A673 (cell line): ENCODE data around the gene MBD3. TPM values are rescaled to one million over a fixed set of nuclear protein-coding genes. Genes with fewer than 3 reads are reported as not detected.

Experiments used
- BruUV-seq: library from RNA; stranded (reverse); fragments of 400-500 nt; replicated peaks from 2 replicates; lab custom pipeline; 2021; lab: Mats Ljungman, UMichigan
- CTCF ChIA-PET: fragments of 300-600 bp; sonication (Branson Sonifier 250); formaldehyde crosslinking; loops from one replicate; lab custom pipeline; 2022; ENCODE audit warnings: antibody characterized with exemption; lab: Charles Lee
- POLR2A ChIA-PET: fragments of 300-600 bp; sonication (Branson Sonifier 250); formaldehyde crosslinking; loops from one replicate; lab custom pipeline; 2022; ENCODE audit warnings: antibody characterized with exemption; ENCODE audit not compliant: low non-redundant PET; lab: Charles Lee
- DNase-seq: peaks from one replicate; pipeline ENCODE4 v3.0.0-alpha.2; 2015; ENCODE audit warnings: low spot score
- H3K27ac ChIP-seq: fragments of 200-600 bp; sonication (generic); 2 replicates; pipeline ENCODE4 v1.5.1; 2016; ENCODE audit warnings: mixed run types, low read depth, mild to moderate bottlenecking, mixed read lengths, antibody characterized with exemption, low read length; ENCODE audit not compliant: poor library complexity, severe bottlenecking
- H3K27me3 ChIP-seq: fragments of 200-600 bp; sonication (generic); replicated peaks from 2 replicates; pipeline ENCODE4 v1.6.1; 2017; ENCODE audit warnings: mixed run types, low read depth, mild to moderate bottlenecking, mixed read lengths, antibody characterized with exemption, low read length; ENCODE audit not compliant: insufficient read depth, poor library complexity
- H3K36me3 ChIP-seq: fragments of 200-600 bp; sonication (generic); 2 replicates; pipeline ENCODE4 v1.6.1; 2016; ENCODE audit warnings: mixed run types, mild to moderate bottlenecking, mixed read lengths, antibody characterized with exemption, low read length; ENCODE audit not compliant: insufficient read depth, poor library complexity, severe bottlenecking
- H3K4me1 ChIP-seq: fragments of 200-600 bp; sonication (generic); 2 replicates; pipeline ENCODE4 v1.6.1; 2017; ENCODE audit warnings: mixed run types, mild to moderate bottlenecking, mixed read lengths, antibody characterized with exemption, low read length; ENCODE audit not compliant: insufficient read depth, poor library complexity, severe bottlenecking
- H3K4me3 ChIP-seq: fragments of 200-600 bp; sonication (generic); 2 replicates; pipeline ENCODE4 v1.5.1; 2016; ENCODE audit warnings: low read depth, mixed run types, mild to moderate bottlenecking, mixed read lengths, low read length; ENCODE audit not compliant: poor library complexity, severe bottlenecking
- H3K9me3 ChIP-seq: fragments of 200-600 bp; sonication (generic); 2 replicates; pipeline ENCODE4 v1.6.1; 2016; ENCODE audit warnings: mixed run types, low read depth, mild to moderate bottlenecking, mixed read lengths, antibody characterized with exemption, low read length; ENCODE audit not compliant: poor library complexity, severe bottlenecking
- EZH2 ChIP-seq: fragments of 200-600 bp; sonication (generic); IDR thresholded peaks from 2 replicates; pipeline ENCODE4 v1.6.1; 2017; ENCODE audit warnings: borderline replicate concordance, low read depth, mild to moderate bottlenecking, mixed read lengths, antibody characterized with exemption, low read length; ENCODE audit not compliant: poor library complexity, severe bottlenecking
- intact Hi-C: fragments of 100-400 bp; cut with micrococcal nuclease; formaldehyde crosslinking; loops from one replicate; pipeline ENCODE4 v1.10.0; 2022; ENCODE audit not compliant: unreplicated experiment
- total RNA-seq: library from RNA; stranded (reverse); gene quantifications from 2 replicates; pipeline ENCODE4 v1.2.3, GENCODE V29; 2021
- TF ChIP-seq, protein P1 (sequence below): fragments of 300-800, 200-600 bp; sonication (generic); conservative IDR thresholded peaks from 2 replicates; pipeline ENCODE4 v1.5.1; 2017; ENCODE audit warnings: low read depth, mild to moderate bottlenecking, antibody characterized with exemption, low read length, moderate library complexity, mixed read lengths

Gene MBD3
- total RNA-seq, 1 experiment from 2014 or later: 138 TPM

DNA sequence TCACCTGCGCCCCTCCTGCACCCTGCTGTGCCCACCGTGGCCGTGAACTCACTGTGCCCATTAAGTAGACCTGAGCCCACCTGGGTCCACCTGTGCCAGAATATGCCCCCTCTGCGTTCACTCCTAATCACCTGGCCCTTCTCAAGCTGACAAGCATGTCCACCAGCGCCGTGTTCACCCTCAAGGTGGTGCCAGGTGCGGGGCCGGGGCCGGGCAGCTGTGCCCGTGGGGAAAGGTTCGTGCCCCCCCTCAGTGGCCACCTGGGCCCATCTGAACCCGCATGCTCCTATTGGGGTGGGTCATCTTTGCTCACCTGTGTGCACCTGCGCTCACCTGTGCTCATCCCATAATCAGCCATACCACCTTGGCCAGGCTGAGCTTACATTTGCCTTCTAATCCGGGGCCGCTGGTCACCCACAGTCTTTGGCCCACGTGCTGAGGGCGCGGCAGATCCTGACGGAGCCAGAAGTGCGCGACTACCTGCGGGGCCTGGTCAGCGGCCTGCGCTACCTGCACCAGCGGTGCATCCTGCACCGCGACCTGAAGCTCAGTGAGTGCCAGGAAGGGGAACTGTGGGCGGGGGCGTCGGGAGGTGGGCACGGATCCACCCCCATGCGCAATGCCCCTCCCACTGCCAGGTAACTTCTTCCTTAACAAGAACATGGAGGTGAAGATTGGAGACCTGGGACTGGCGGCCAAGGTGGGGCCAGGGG is 66.4 kb downstream of the MBD3 start:
- Histone ChIP-seq H3K27me3 (peaks cover 28% of the 10 kb centered on the region), H3K9me3 (no peaks in the 10 kb centered on the region), H3K36me3 (no peaks in the 10 kb centered on the region), H3K4me3 (no peak overlapping the region), H3K27ac (no peak overlapping the region), H3K4me1 (peaks cover 4% of the 10 kb centered on the region)
- no peak for DNase-seq
- ChIA-PET CTCF (interaction anchor here (0.5 kb wide), 1 partner anchor 1055 kb away, joined by 5 read pairs; no protein-coding TSS in a partner anchor), POLR2A (no interaction called here)
- TF ChIP-seq, protein P1, sequence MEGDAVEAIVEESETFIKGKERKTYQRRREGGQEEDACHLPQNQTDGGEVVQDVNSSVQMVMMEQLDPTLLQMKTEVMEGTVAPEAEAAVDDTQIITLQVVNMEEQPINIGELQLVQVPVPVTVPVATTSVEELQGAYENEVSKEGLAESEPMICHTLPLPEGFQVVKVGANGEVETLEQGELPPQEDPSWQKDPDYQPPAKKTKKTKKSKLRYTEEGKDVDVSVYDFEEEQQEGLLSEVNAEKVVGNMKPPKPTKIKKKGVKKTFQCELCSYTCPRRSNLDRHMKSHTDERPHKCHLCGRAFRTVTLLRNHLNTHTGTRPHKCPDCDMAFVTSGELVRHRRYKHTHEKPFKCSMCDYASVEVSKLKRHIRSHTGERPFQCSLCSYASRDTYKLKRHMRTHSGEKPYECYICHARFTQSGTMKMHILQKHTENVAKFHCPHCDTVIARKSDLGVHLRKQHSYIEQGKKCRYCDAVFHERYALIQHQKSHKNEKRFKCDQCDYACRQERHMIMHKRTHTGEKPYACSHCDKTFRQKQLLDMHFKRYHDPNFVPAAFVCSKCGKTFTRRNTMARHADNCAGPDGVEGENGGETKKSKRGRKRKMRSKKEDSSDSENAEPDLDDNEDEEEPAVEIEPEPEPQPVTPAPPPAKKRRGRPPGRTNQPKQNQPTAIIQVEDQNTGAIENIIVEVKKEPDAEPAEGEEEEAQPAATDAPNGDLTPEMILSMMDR: no peak
- no peak for TF ChIP-seq EZH2
- intact Hi-C loops: no loop called here
- BruUV-seq: no TSS peak

DNA sequence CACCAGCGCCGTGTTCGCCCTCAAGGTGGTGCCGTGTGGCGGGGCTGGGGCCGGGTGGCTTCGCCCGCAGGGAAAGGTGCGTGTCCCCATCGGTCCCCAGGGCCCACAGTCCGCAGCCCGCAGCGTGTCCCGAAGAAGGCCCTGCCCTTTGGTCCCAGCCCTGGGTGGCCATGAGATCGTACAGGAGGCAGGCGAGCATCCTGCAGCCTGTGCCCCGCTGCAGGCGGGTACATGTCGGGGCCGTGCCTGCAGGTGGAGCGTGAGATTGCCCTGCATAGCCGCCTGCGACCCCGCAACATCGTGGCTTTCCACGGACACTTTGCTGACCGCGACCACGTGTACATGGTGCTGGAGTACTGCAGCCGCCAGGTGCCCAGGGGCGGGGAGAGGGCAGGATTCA is 67.3 kb downstream of the MBD3 start:
- BruUV-seq: no TSS peak
- ChIA-PET CTCF (interaction anchor here (0.5 kb wide), 1 partner anchor 1056 kb away, joined by 5 read pairs; no protein-coding TSS in a partner anchor), POLR2A (no interaction called here)
- Histone ChIP-seq H3K27me3 (peaks cover 28% of the 10 kb centered on the region), H3K9me3 (no peaks in the 10 kb centered on the region), H3K4me1 (peaks cover 4% of the 10 kb centered on the region), H3K27ac (no peak overlapping the region), H3K36me3 (no peaks in the 10 kb centered on the region), H3K4me3 (no peak overlapping the region)
- TF ChIP-seq, protein P1: no peak
- no peak for TF ChIP-seq EZH2
- intact Hi-C loops: no loop called here
- no peak for DNase-seq

DNA sequence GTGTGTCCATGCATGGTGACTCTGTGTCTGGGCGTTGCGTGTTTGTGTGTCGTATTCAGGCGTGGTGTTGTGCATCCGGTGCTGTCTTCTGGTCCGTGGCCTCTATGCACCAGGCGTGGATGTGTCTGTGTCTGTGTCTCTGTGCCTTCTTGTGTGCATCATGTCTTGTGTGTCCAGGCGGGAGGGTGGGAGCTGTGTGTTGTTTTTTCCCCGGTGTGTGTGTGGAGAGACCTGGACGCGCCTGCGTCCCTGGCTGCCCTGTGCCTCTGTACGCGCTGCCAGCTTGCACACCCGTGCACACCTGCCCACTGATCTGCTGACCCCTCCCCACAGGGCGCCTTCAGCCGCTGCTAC is 67.7 kb downstream of the MBD3 start:
- intact Hi-C loops: no loop called here
- BruUV-seq: no TSS peak
- H3K9me3 ChIP-seq: no peaks in the 10 kb centered on the region
- no peak for TF ChIP-seq EZH2
- TF ChIP-seq, protein P1: no peak
- DNase-seq: no peak
- peaks cover 28% of the 10 kb centered on the region for H3K27me3 ChIP-seq
- H3K27ac ChIP-seq: no peak overlapping the region
- peaks cover 4% of the 10 kb centered on the region for H3K4me1 ChIP-seq
- no peaks in the 10 kb centered on the region for H3K36me3 ChIP-seq
- no peak overlapping the region for H3K4me3 ChIP-seq
- ChIA-PET CTCF (no interaction called here), POLR2A (no interaction called here)
